Activated gamma-delta T cell treated with Interleukin-2 at 50 U/mL for 16 hours (primary cell): Measurements from ENCODE around the gene IPO5.
"Not testable (repeated sequence)": the region's sequence is repeated elsewhere in the genome, so short reads cannot be mapped to it uniquely, and the experiment has no call there.

Source experiments
- DNase-seq: peaks from one replicate; pipeline ENCODE4 v3.0.0-alpha.2; 2020

Gene IPO5

DNA sequence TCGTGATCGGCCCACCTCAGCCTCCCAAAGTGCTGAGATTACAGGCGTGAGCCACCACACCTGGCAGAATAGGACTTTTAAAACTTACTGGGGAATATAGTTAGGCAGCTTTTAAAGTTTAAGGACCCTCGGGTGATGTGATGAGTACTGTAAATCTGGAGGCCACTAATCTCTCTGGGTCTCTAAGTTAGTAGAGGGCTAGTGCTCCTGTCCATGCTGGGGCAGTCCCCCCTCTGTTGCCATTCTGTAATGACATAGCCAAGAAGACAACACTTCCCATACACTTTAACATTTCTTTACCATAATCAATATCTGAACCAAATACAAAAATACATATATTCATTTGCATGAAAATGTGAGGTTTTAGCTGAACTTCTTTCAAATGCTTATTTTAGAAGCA lies 65.7 kb downstream of the IPO5 start:
- DNase-seq: no peak

DNA sequence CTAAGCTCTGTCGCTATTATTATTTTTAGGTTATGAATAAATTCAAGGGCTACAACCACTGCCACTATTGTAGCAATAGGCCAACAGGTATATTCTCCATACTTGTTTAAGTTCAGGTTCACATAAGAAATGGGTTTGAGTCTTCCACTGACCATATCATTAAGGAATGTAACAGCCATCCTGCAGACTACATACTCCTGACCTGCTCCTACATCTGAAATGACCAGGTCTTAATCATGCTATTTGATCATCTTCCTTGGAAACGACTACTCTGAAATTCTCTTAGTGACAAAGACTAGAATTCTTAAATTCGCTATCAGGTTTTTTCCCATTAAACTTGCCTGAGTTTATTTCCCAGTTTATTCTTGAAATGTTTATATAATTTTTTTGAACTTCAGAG lies 66.8 kb downstream of the IPO5 start:
- no peak for DNase-seq

DNA sequence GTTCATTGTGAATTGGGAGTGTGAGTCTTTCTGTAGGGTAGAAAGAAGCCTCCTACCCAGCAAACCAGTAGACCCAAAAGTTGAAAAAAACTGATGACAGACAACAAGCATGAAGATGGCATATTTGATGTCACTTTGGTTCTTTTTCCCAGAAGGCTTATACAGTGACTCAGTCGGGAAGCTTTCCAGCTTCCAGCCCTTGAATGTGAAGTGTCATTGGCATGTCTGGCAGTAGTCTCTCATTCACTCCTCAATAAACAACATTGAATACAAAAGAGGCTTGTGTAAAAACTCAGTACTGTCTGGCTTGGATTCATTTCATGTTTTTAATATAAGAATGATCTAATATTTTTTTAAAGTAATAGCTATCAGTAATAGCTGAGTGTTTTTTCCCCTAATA lies 68.7 kb downstream of the IPO5 start:
- DNase-seq: no peak

DNA sequence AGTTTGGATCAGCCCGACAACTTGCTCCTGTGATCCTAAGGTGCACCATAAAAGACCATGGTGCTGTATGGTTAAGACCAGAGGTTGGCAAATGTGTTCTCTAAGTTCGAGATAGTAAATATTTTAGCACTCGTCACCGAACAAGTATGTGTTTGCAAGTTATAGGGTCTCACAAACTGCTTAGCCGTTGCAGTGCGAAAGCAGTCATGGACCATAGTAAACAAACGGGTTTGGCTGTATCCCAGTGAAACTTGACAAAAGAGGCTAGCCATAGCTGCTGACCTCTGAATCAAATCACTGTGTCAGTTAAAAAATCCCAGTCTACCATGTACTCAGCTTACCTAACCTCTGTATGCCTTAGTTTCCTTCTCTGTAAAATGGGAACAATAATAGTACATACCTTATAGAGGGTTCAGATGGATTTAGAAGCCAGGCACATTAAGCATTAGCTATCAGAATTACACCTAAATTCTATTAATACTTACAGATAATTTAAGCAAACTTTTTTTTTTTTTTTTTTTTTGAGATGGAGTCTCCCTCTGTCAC lies 72.1 kb downstream of the IPO5 start:
- DNase-seq: no peak

DNA sequence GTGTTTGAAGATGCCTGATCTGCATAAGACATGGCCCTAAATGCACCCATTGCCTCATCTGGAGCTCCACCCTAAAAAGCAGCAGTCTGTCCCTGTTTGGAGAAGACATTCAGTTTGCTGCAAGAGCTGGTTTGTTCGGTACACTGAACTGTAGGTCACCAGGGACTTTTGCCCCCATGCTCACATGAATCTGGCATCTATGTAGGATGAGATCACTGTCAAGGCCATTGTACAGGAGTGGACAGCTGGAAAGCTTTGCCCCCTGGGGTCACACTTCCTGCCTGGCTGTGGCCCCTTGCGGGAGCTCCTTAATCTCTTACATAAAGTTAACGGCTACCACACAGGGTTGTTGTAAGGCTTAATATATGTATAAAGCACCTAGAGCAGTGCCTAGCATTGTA lies 73.0 kb downstream of the IPO5 start:
- no peak for DNase-seq

DNA sequence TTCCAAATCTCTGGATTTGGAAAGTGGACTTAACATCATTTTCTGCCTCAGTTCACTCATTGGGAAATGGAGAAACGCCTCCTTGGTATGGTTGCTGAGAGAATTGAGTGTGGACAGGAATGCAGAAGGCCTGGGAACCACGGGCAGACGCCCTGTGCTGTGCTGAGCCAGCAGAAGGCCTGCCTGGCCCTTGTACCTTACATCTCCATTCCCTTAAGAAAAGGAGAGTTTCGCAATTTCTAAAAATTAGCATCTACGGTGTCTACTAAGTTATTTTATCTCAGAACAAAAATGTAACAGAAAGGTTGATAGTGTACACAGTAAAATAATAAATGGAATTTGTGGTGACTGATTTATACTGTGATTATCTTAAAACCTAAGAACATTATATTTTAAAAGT lies 78.7 kb downstream of the IPO5 start:
- DNase-seq: no peak

DNA sequence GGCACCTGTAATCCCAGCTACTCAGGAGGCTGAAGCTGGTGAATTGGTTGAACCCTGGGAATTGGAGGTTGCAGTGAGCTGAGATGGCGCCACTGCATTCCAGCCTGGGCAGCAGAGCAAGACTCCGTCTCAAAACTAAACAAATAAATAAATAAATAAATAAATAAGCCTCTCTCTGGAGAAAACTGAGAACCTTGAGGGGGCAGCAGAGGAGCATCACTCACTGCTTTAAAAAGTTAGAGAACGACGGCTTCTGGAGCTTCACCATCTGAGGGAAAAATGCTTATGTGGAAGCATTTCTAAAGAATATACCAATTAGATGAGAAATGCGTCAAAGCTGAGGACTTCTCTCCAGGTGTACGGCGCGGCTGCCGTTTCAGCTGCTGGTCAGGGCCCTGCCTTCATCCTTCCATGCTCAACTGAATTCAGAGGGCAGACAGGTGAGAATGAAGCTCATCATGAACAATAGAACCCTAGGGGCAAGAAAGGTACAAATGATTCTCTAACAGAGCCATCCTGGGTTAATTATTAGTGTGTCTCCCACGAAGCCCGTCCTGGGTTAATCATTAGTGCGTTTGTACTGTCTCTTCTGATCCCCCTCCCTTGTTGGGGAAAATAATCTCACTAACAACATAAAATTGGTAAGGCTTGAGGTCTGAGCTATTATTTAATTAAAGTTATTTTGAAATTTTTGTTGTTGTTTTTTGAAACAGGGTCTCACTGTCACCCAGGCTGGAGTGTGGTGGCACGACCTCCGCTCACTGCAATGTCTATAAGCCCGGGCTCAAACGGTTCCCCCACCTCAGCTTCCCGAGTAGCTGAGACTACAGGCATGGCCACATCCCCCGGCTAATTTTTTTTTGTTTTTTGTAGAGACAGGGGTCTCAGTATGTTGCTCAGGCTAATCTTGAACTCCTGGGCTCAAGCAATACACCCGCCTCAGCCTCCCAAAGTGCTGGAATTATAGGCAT lies 80.1 kb downstream of the IPO5 start:
- DNase-seq: no peak

DNA sequence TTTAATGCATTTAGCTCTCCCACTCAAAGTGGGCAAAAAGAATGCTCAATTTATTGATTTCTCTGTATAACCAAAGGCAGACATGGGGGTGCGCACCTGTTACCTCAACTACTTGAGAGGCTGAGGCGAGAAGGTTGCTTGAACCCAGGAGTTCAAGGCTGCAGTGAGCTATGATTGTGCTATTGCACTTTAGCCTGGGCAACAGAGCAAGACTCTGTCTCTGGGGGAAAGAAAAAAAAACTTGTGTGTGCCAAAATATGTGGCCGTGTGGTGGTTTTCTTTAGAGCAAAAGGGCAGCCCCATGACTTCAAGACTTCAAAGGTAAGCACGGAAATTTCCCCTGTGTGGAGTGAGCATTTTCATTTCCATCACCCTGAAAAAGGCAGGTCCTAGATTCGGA lies 81.9 kb downstream of the IPO5 start:
- DNase-seq: no peak

DNA sequence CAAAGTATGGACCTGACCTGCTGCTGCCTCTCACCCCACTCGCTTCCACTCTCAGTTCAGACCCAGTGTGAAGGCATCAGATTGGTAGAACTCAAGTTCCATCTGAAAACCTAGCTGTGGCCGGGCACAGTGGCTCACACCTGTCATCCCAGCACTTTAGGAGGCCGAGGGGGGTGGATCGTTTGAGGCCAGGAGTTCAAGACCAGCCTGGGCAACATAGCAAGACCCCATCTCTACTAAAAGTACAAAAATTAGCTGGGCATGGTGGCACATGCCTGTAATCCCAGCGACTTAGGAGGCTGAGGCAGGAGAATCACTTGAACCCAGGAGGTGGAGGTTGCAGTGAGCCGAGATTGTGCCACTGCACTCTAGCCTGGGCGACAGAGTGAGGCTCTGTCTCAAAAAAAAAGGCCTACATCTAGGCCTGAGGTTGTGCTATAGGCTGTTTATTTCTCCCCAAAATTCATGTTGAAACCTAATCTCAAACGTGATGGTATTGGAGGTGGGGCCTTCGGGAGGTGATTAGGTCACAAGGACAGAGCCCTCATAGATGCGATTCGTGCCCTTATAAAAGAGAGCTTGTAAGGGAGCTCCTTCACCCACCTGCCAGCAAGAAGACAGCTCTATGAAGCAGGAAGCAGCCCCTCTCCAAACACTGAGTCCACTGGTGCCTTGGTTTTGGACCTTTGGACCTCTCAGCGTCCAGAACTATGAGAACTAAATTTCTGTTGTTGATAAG lies 83.3 kb downstream of the IPO5 start:
- not testable (repeated sequence) for DNase-seq

DNA sequence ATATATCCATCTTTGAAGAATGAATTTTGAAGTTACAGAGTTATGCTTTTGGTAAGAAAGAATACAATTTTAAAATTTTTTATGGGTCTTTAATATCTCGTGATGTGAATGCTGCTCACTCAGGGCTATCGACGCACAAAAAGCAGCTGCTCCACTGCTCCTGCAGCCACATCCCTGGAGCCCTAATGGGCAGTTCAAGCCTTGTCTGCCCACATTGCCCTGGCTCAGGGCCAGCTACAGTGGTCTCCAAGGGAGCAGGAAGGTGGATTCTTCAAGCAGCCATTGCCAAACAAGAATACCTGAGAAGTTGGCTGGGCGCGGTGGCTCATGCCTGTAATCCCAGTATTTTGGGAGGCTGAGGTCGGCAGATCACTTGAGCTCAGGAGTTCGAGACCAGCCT lies 85.8 kb downstream of the IPO5 start:
- no peak for DNase-seq

DNA sequence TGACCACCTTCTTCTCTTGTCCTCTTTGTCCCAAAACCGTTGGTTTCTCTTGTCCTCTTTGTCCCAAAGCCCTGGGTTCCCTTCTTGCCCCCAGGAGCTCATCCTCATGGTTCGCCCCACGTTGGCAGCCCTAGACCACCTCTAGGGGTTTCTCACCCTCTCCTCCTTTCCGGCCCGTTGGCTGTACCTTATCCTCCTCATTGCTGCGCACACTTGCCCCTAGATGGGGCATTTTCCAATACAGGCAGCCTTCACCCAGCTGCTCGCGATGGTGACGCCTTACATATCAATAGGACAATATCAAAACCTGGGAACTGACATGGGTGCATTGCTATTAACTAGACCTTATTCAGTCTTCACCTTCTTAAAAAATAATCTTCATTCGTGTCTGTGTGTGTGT lies 86.5 kb downstream of the IPO5 start:
- no peak for DNase-seq

DNA sequence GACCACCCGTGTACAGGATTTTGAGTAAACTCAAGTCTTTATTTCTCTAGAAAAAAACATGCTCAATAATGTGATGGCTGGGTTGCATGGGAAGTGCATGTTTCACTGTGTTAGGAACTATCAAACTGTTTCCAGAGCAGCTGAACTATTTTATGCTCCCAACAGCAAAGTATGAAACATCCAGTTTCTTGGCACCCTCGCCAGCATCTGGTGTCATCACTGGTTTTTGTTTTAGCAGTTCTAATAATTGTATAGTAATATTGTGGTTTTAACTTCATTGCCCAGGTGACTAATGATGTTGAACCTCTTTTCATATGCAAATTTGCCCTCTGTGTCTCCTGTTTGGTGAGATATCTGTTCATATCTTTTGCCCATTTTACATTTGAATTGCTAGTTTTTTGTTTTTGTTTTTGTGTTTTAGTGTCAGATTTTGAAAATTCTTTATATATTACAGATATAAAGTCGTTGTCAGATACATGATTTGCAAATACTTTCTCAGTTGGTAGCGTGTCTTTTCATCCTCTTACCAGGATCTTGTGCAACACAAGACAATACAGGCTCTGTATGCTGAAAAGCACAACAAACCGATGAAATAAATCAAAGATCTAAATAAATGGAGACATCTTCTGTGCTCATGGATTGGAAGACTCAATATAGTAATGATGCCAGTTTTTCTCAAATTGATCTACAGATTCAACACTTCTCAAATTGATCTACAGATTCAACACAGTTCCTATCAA lies 87.8 kb downstream of the IPO5 start:
- no peak for DNase-seq

DNA sequence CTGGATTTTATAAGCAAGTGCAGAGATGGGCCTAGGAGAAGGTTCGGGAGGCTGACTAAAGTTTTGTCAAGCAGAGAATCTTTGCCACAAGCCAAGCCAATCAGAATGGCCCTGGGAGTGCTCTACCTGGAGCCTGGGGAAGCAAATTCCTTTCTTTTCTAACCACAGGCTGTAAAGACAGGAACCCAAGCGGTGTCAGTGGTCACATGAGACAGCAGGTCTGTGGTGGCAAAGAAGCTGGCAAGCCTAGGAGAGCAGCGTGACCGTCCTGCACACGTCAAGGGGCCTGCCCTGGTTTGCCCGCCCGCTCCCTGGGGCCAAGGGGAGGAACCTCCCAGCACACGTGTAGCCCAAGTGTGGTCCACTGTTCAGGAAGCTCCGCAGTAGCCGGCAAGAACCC lies 90.8 kb downstream of the IPO5 start:
- no peak for DNase-seq

DNA sequence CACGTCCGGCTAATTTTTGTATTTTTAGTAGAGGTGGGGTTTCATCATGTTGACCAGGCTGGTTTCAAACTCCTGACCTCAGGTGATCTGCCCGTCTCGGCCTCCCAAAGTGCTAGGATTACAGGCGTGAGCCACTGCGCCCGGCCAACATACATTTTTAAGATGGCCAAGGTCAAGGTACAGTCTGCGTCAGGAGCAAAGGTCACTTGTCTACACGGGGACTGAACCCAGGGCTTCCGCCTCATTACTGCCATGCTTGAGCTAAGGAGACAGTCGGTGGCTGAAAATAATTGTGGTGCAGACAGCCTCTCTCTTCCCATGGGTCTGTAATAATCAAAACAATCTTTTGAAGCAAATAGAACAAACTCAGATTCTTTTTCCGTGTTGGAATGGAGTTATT lies 94.3 kb downstream of the IPO5 start:
- not testable (repeated sequence) for DNase-seq

DNA sequence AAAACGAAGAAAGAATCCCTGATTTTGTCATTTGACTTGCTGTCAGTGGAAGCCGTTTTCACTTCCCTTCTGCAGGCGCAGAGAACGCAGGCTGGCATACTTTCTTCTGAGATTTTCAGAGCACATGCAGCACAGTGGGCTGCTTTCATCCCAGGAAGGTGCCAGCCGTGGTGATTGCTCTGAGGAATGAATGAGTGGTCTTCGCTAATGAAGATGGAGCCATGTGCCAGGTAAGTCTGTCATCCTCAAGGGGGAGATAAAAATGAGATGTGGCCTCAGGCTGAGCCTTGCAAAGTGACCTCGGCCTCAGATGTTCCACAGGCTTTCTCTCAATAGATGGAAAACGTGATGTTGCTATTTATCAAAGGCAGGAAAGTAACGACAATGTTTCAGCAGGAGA lies 94.8 kb downstream of the IPO5 start:
- no peak for DNase-seq

DNA sequence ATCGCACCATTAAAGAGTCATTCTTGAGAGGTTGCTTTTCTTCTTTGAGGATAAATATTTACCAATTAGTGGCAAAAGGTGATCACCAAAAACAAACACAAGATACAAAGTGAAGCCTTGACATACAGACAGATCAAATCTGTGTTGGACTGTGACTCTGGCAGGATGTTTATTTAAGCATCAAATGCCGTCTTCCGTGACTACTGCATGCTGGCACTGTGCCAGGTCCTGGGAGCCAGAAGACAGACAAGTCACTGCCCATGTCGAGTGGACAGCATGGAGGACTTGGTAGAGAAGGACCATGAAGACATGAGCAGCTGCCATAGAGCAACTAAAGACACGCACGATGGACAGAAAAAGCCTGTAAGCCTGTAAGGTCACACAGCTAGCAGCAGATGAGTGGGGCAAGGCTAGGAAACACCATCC lies 96.6 kb downstream of the IPO5 start:
- DNase-seq: no peak

DNA sequence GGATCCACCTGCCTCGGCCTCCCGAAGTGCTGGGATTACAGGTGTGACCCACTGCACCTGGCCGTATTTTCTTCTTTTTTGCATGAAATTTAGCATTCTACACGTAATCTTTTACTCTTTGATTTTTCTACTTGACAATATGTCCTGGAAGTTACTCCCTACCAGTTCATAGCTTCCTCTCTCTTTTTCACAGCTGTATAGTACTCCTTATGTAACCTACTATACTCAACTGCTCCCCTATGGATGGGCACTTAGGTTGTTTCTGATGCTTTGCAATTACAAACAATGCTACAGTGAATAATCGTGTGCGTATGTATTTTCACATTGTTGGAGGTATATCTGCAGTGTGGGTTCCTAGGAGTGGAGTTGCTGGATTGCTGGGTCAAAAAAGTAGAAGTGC lies 98.9 kb downstream of the IPO5 start:
- no peak for DNase-seq

DNA sequence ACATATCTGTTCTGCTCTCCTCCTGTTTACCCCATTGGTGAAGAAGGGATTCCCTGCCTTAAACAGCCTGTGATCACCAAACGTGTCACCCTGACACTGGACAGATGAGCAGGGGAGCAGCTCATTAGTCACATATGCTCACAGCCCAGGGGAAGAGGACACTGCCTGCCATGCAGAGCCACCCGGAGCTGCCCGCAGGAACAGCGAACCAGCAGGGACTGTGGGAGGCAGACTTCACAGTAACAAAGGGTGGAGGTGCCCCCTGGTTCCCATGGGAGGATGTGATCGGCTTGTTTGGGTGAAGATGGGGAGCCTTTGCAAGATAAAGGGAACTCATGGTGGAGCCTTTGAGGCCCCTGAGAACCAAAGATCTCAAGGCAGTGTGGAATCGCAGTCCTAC lies 100.8 kb downstream of the IPO5 start:
- no peak for DNase-seq

DNA sequence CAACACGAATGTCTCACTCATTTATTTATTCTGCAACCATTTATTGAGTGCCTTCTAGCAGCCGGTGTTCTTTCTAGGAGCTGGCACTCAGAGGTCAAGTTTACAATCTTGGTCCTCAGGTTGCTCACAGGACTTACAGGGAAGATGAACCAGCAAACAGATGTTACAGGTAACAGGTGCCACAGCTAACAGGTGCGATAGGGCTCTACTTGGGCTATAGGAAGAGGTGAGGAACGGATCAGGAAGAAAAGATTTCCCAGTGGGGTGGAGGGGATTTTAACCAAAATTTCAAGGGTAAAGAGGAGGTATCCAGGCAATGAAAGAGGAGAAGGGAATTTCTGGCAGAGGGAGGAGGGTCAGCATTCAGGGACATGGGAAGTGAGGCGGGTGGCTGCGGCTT lies 102.1 kb downstream of the IPO5 start:
- DNase-seq: no peak

DNA sequence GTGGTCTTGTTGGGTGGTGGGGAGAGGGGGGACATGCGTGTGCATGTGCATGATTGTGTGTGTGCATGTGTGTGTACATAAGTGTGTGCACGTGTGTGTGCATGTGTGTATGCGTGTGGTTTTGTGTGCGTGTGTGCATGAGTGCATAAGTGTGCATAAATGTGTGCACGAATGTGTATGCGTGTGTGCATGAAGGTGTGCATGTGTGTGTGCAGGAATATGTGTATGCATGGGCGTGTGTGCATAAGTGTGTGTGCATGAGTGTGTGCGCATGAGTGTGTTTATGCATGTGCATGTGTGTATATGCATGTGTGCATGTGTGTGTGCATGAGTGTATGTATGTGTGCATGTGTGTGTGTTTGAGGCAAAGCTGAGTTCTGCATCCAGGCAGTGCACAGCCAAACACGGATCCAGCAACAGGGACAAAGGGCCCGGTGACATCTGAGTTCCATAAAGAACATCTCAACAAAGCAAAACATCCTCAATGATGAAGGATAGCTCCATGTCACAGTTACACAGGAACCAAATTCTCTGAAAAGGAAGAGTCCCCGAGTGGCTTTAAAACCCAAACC lies 103.5 kb downstream of the IPO5 start:
- no peak for DNase-seq

DNA sequence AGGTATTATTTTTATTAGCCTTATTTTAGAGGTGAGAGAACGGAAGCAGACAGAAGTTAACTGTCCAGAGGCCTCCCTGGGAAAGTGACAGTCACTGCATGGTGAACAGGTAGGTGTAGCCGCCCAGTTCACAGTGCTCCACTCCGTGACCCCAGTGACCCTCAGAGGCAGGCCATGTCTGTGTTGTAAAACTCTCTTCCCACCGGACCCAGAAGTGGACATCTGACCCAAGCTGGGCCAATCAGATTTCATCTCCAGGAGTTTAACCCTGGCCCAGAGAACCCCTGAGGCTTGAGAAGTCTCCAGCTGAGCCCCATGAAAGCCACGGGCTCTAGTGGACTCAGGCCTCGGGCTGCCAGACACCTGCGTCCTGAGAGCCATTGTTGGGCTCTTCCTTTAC lies 105.8 kb downstream of the IPO5 start:
- DNase-seq: no peak

DNA sequence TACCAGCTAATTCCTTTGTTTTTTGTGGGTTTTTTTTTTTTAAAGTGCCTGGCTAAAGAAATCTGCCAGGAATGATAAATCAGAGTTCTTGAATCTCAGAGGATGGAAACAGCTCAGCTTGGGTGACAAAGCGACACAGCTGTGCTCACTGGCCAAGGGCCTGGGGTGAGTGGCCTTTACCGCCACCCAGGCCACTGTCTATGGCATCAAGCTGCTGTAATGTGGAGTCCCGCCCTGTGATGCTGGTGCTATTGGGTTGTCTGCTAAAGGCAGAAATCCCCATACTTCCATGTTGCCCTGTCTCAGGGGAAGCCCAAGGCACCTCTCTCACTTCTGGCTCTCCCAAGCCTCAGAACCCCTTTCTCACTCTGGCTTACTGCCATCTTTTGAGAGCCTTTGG lies 106.8 kb downstream of the IPO5 start:
- DNase-seq: no peak

DNA sequence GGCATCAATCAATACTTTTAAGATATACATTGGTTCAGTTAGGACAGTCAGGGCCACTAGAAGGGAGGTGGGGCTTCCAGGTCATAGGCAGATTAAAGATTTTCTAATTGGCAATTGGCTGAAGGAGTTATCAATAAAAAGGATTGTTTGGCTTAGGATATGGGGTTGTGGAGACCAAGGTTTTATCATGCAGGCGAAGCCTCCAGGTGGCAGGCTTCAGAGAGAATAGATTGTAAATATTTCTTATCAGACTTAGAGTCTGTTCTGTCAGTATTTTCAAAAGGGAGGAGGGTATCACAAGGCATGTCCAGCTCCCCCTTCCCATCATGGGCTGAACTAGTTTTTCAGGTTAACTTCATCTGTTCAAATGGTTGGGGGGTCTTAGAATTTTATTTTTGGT lies 112.0 kb downstream of the IPO5 start:
- no peak for DNase-seq
